GM19328 (cell line): Measurements from ENCODE around the gene MT1HL1.
"Not testable (repeated sequence)": the region's sequence is repeated elsewhere in the genome, so short reads cannot be mapped to it uniquely, and the experiment has no call there.

Source experiments
- ATAC-seq: cut with Tn5 transposase; IDR thresholded peaks from one replicate; pipeline ENCODE4 v1.9.1; 2021; ENCODE audit warnings: mild to moderate bottlenecking, moderate library complexity; ENCODE audit not compliant: unreplicated experiment

MT1HL1 gene

DNA sequence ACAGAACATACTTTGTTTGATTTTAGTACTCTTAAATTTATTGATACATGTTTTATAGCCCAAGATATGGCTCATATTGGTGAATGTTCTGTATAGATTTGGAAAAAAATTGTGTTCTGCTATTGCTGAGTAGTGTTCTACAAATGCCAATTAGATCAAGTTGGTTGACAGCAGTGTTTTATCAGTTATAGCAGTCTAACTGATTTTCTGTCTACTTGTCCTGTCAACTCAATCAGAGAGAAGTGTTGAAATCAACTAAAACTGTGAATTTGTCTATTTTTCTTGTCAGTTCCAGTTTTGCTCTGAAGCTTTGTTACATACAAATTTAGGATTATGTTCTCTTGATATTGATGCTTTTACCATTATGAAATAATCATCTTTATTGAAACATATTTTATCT, 14.7 kb upstream of the MT1HL1 start:
- no peak for ATAC-seq

DNA sequence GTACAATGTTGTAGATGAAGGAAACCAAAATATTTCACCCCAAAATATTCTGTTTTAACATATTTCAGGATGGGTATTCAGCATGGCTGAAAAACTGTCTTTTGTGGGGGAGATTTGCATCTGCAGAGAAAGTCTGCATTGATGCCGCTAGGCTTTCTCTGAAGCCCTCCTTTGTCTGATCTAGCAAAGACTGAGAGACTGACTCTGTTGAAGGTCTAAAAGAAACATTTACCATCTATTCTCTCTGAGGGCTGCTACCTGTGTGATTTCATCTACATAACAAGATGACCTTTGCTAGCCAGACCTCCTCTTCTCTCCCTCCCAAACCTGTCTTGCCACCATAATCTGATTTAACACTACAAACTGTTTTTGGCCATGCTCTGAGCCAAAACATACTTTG, 12.4 kb upstream of the MT1HL1 start:
- no peak for ATAC-seq

DNA sequence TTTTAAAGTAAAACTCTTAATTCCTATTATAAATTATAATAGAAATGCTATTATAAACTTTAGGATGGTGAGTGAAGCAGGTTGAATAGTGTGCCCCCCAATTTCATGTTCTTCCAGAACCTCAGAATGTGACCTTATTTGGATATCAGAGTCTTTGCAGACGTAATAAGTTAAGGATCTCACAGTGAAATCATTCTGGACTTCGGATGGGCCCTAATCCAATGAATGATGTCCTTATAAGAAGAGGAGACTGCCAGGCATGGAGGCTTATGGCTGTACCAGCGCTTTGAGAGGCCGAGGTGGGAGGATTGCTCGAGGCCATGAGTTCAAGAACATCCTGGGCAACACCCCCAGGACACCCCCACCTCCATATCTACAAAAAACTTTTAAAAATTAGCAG, 9.4 kb upstream of the MT1HL1 start:
- ATAC-seq, result no peak

DNA sequence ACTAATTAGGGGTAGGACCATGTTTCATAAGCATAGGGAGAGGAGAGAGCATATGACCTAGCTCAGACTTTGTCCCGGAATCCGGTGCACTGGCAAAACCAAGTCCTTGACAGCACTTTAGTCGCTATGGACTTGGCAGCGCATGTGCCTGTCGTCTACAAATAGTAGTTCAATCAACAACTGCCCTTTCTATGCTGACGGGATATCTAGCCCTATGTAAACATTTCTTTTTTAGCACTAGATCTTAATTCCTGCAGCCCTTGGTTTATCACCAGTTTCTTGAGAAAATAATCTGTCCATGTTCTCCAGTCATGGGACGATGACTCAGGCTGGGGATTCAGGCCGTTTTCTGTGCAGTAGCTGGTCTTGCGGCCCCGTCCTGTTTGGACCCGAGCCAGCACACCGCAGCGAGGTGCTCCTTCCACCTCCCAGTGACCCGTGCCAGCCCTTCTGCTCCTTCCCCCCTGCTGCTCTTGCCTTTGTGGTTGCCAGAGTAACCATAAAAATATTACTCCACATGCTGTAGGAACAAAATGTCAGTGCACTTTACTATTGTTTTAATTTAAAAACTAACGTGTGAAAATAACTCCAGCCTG, 8.6 kb upstream of the MT1HL1 start:
- no peak for ATAC-seq

DNA sequence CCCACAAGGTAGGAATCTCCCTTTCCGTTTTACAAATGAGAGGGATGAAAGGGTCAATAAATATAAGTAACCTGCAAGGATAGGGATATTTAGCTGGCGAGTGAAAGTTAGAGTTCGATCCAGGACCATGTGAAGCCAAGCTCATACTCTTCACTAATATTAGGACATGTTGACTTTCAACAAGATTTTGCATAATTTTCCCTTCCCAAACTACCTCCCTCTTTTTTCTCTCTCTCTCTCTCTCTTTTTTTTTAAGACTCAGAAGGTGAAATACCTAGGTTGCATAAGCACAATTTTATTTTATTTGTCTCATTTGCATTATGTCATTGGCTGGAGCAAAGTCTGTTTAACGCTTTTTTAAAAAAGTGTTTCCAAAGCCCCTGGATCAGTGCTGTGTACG, 8.1 kb upstream of the MT1HL1 start:
- no peak for ATAC-seq

DNA sequence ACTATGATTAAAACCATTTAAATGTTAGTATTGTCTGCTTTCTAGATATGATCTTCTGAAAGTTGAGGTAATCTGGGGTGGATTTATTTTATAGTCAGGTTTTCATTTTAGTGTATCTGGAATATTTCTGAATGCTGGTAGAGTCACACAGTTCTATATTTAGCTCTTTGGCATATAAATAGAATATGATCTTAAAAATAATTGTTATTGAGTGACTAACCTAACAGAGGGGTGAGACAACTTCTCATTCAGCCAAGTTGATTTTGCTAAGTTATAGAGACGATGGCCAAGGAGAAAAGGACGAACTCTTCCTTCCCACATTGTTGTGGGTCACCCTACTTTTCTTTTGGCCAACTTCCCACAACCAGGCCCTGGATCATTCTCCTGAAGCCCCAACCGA, 7.2 kb upstream of the MT1HL1 start:
- no peak for ATAC-seq

DNA sequence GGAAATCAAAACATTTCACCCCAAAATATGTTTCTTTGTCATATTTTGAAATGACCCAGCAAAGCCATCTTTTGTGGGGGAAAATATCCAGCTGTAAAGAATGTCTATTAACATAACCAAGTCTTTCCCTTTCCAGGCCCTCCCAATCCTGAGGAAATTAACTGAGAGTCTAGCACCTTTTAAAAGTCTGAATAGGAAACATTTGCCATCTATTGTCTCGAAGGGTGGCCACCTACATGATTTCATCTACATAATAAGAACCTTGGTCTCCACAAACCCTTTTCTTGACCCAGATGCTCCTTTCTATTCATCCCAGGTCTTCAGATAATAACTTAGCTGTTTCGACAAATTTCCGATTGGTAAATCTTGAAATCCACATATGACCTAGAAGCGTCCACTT, 5.4 kb upstream of the MT1HL1 start:
- no peak for ATAC-seq

DNA sequence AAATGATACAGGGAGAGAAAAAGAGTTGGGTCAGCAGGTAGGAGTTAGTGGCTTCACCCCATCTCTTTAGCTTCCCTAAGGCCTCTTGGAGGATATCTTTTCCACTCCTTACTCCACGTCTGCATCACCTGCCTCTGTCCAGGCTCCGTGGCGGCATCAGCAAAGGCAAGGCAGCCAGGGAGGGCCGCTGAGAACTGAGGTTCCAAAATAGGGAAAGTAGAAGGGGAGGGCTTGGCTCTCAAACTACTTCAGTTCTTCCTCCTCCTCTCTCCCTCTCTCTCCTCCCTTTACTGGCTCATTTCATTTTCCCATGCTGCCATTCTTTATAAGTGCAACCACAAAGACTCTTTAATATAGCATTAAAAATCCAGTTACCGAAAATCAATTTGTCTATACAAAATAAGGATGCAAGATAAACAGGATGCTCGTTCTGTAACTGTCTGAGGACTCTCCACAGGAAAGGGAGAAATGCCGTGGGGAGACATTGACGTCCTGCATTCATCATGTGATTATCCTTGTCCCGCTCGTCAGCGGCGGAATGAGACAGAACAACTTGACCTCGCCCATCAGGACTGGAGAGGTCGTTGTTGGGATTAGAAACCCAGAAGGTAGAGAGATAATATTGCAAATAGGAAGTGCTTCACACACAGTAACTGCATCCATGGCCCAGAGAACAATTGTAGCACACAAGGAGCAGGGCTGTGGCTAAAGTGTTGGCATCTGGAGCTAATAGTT, 3.1 kb upstream of the MT1HL1 start:
- no peak for ATAC-seq

DNA sequence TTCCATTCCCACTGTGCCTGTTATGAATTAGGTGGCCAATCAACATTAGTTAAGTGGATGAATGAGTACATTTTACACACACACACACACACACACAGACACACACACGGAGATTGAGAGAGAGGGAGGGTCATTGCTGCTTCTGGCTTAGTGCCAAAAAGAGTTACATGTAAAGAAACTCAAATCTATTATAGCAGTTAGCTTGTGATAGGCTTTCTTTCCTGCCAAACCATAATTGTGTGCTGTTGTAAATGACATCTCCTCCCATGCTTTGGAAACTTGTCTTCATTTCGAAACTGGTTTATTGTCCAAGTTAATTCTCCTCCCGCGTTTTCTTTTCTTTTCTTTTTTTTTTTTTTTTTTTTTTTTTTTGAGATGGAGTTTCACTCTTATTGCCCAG, 1.4 kb upstream of the MT1HL1 start:
- no peak for ATAC-seq

DNA sequence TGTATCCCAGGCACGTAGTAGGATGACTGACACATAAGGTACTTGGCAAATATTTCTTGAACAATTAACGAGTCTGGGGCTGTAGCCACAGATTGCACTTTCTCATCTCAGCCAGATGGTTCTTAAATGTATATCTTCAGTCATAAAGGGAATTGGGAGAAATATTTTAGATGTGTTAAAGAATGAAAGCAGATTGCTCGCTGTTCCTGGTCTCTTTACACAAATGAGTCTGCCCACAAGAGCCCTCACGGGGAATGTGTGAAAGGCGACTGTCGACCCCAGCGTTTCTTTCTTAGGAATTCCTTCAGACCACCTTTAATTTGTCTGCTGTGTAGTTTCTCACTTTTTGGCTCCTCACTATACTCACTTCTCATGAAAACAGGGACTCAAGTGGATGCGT, 725 bp downstream of the MT1HL1 start:
- ATAC-seq, result no peak

DNA sequence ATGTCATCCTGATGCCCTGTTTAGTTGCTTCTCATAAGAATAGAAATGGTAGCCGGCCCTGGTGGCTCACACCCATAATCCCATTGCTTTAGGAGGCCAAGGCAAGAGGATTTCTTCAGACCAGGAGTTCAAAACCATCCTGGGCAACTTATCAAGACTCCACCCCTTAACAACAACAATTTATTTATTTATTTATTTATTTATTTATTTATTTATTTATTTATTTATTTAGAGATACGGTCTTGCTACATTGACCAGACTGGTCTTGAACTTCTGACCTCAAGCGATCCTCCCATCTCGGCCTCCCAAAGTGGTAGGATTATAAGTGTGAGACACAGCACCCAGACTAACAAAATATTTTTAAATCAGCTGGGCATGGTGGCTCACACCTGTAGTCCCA, 4.0 kb downstream of the MT1HL1 start:
- no peak for ATAC-seq

DNA sequence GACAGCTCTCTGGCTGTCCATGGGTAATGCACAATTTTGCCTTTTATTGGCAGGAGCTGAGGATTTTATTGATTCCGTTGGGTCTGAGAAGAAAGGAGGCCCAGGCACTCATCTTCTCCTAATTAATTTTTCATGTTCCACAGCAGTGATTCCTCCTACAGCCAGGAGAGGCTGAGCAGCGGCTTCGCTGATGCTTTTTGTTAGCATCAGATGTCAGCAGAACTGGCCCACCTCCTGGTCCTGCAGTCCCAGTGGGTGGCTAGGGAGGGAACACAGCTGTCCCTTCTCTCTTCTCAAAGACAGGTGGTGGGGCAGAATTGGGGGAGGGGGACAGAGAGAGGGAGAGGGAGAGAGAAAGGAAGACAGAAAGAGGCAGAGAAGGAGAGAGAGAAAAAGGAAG, 5.7 kb downstream of the MT1HL1 start:
- no peak for ATAC-seq

DNA sequence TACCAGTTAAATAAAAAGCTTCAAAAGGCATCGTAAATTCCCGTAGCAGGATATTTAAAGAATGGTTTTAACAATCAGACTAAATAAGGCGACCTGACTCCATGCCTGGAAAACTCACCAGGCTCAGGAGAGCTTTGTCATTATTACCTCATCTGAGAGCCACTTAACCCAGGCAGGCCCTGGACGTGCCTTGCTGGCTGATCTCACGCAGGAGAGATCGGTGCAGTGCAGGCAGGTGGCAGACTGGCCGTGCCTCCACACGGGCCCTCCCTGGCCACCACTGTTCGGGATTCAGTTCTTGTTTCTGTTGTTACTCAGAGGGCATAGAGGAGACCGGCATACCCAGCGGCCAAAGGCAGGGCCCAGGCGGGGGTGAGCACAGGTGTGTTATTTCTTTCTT, 6.4 kb downstream of the MT1HL1 start:
- ATAC-seq, result no peak

DNA sequence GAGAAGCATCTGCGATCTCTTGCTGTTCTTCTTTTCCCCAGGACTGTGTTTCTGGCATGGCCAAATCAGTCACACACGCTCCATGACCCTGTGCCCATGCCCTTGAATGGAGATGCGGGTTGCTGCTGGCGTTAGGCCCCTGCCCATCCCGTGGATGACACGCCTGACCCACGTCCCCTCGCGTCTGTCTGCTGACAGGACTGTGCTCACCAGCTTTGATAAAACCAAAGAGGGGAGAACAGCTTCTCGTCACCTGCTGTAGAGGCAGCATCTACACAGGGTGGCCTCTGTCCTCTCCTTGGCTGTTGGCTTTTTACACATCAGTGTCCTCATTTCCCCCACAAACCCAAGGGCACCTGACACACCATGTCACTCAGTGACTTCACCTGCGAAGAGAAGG, 6.9 kb downstream of the MT1HL1 start:
- no peak for ATAC-seq

DNA sequence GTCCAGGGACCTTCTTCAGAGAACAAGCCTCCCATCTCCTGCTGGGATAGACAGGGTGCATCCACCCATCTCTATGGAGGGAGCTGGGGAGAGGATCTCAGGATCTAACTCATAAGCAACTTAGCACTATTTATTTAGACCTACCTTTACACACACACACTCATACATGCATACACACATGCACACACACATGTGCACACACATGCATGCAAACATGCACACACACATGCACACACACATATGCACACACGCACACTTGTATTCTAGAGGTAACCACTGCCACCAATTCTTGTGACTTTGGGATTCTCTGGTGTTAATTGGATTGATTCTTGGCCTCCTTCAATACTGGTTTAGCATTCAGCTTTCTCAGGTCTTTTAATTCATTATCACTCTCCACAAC, 9.8 kb downstream of the MT1HL1 start:
- ATAC-seq, result no peak

DNA sequence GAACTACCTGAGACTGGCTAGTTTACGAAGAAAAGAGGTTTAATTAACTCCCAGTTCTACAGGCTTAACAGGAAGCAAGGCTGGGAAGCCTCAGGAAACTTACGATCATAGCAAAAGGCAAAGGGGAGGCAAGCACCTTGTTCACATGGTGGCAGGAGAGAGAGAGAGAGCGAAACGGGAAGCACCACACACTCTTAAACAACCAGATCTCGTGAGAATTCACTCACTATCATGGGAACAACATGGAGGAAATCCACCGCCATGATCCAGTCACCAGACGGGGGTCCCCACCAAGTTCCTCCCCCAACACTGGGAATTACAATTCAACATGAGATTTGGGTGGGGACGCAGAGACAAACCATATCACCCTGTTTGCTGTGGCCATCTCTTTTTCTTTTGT, 11.8 kb downstream of the MT1HL1 start:
- no peak for ATAC-seq

DNA sequence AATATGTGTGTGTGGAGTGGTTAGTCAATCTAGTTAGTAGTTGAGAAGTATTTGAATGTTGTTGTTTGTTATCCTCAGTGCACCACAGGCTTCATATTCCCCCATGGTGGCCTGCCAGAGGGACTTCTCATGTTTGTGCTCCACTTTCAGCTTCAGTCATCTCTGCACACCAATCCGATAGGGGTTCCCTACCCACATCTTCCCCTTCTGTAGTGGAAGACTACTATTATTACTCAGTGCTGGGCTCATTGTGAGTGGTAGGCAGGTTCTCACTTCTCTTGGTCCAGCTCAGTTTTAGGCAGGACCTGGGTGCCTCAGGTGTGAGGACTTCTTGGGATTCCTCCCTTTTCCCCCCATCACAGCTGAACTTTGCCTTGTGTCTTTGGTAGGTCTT, 14.2 kb downstream of the MT1HL1 start:
- ATAC-seq, result no peak

DNA sequence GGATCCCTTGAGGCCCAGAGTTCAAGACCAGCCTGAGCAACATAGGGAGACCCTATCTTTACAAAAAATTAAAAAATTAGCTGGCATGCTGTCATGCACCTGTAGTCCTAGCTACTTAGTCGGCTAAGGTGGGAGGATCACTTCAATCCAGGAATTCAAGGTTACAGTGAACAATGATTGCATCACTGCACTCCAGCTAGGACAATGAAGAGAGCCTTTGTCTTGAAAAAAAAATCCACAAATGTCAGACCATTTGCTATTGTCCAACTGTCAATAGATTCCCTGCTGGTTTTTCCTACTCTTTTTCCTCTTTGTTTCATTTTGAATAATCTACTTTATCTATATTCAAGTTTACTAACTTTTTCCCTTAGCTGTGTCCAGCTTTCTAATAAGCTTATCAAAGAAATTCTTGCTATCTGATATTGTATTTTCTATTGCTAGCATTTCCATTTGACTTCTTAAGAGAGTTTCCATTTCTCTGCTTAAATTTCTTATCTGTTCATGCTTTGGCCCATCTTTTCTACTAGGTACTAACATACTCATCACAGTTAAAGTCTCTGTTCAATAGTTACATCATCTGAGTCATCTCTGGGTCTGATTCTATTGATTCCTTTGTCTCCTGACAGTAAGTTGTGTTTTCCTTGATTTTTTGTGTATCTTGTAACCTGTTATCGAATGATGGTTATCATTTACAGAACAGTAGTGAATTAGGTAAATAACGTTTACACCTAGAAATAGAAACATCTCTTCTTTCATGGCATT, 14.8 kb downstream of the MT1HL1 start:
- no peak for ATAC-seq

DNA sequence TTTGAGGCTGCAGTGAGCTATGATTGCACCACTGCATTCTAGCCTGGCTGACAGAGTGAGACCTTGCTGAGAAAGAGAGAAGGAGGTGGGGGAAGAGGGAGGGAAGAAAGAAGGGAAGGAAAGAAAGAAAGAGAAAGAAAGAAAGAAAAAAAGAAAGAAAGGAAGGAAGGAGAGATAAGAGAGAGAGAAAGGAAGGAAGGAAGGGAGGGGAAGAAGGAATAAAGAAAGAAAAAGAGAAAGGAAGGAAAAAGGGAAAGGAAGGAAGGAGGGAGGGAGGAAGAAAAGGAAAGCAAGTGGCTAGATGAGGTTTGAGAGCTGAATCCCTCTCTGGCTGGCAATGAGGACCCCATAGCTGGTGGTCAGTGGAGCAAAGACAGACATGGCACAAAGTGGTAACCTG, 20.4 kb downstream of the MT1HL1 start:
- ATAC-seq, result no peak

DNA sequence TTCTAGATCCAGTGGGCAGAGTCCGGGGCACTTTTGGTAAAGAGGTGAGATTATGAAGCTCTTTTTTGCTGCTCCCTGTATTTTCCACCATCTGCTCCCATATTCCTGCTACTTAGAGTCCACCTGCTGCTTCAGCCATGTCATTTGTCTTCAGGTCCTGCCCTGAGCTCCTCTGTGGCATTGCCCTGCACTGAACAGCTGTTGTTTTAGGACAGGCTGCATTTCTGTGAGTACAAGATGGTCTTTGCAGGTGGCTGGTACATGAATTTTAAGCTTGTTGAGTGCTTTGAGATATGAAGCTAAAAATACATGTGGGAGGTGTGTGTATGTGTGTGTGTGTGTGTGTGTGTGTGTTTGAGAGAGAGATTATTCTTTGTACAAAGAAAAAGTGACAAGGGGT, 21.9 kb downstream of the MT1HL1 start:
- ATAC-seq, result no peak

DNA sequence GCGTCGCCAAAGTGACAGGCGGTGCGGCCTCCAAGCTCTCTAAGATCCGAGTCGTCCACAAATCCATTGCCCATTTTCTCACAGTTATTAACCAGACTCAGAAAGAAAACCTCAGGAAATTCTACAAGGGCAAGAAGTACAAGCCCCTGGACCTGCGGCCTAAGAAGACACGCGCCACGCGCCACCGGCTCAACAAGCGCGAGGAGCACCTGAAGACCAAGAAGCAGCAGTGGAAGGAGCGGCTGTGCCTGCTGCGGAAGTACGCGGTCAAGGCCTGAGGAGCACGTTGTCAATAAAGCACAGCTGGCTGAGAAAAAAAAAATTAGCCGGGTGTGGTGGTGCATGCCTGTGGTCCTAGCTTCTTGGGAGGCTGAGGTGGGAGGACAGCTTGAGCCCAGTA, 22.8 kb downstream of the MT1HL1 start:
- not testable (repeated sequence) for ATAC-seq

DNA sequence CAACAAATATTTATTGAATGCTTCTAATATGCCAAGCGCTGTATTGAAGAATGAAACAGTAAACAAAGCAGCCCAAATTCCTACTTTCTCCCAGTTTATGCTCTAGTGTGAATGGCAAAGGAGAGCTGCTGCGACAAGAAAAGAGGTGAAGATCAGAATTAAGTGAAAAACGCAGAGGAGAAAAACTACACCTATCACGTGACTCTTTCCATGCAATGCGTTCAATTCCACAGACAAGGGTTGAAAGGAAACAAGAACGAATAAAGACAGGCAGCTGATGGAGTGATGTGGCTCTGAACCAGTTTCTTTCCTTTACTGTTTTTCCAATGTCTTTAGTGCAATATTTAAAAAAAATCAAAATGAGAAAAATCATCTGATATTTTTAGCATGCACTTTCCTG, 23.6 kb downstream of the MT1HL1 start:
- ATAC-seq, result no peak
